ENCODE measurements around the gene APRT.

Gene APRT

DNA sequence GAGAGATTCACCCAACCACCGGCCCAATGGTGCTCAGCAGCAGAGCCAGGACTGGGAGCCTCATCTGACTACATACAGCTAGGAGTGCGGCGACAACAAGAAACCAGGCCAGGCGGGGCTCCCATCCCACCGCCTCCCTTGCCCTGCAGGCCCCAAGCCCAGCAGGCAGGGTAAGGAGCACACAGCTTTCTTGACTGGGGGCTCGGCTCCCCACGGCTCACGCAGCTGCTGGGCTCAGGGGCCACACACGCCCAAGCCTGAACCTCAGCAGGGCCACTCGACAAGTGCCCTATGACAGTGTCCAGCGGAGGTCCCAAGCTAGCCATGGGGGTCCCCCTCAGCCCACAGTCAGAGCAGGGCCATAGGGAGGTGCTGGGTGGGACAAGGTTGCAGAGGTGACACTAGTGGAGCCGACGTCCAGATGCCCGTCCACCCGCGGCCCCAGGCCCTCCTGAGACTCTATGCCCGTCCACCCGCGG lies 40.4 kb downstream of the APRT start:
- DNase-seq, result no peak

GRCh38 chr16:88770461-88771293 lies 41.1 kb downstream of the APRT start:
- peak; percentile 31 to 66 (median 38) for DNase-seq

DNA sequence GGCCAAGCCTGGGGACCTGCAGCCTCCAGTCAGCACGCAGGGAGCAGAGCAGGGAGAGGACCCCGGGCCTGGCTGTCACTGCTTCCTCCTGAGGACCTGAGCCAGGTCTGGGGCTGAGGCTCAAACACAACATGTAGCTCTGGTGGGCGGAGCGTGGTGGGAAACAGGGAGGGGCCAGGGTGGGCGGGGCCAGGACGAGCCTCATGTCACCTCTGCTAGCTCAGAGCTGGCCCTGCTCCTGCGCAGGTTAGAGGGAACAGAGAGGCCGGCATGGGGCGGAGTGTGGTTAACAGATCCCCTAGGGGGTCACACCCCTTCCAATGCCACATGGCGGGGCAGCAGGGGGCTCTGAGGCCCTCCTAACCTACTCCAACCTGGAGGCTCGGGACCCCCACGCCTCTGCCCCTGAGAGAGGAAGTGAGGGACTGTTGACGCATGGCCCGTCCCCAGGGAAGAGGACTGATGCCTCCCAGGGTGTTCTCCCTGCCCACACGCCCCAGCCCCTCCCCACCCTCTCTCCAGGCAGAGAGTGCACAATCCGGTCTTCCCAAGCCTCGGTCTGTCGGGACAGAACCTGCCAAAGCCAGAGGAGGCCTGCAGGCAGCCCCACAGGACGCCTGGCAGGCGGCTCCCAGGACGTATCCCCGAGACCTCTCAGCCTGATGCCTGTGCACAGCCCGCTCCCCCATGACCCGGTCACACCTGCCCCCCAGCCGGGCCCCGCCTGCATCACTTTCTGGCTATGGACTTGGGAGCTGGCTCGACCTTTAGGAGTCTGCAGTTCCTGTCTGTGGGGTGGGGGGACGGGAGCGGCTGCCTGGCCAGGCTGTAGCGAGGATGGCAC lies 41.9 kb downstream of the APRT start:
- peak; percentile 23 to 69 (median 60) for DNase-seq

DNA sequence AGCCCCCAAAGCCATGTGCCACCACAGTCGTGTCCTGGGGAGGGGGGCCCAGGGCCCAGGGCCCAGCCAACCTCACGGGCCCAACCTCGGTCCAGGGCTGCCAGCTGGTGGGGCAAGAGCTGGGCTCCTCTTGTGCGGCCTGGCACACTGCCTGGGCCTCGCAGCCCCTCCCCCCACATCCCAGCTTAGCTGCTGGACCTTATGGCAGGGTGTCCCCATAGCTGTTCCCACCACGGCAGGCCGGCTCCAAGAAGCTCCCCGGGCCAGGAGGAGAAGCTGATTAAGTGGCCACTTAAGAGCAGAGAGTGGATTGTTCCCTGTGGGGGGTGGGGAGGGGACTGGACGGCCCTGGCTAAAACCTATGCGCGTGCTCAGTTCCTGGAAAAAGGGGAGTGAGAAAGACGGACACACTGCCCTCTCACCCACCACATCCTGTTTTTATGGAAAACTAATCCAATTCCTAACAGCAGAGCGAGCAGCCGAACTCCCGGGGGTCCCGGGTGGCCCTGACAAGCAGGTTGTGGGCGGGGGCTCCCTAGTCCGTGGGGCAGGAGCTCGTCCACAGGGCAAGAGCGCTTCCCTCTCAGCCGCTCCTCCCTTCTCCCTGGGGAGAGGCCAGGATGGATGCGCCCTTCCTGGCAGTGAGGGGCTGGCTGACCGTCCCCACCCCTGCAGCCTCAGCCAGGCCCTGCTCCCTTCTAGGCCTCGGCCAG lies 43.5 kb downstream of the APRT start:
- DNase-seq, result peak in 2 of 3 experiments; percentile 26 to 62

- no peak for DNase-seq
These were observed 44.1 kb downstream of the APRT start for GRCh38 chr16:88767546-88768070.

- no peak for DNase-seq
These were observed 44.8 kb downstream of the APRT start for GRCh38 chr16:88766975-88767374.

- peak in 1 of 3 experiments; percentile 4 for DNase-seq
These were observed 46.8 kb downstream of the APRT start for GRCh38 chr16:88764913-88765349.

- DNase-seq, result no peak
These were observed 47.6 kb downstream of the APRT start for GRCh38 chr16:88764080-88764479.

DNA sequence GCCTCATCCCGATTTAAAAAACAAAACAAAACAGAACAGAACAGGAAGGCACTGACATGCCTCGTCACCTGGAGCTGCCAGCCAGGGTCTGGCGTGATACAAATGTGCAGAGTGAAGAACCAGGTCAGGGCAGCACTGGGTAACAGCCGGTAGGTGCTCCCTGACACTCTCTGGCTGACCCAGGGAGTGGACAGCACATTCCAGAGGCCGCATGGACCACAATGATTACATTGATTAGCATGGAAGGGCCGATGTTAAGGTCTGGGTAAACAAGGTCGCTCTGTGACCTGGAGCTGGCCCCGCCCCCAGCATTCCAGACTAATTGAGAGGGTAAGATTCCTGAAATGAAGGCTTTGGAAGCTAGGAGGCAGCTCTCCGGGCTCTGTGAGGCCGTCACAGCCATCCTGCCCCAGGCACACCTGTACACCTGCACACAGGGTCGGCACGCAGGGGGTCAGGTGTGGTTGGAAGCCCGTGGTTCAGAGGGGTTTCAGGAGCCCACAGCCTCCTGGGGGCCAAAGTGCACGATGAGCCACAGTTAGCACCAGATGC lies 48.1 kb downstream of the APRT start:
- DNase-seq, result no peak

- DNase-seq, result no peak
These were observed 48.8 kb downstream of the APRT start for GRCh38 chr16:88762941-88763340.

DNA sequence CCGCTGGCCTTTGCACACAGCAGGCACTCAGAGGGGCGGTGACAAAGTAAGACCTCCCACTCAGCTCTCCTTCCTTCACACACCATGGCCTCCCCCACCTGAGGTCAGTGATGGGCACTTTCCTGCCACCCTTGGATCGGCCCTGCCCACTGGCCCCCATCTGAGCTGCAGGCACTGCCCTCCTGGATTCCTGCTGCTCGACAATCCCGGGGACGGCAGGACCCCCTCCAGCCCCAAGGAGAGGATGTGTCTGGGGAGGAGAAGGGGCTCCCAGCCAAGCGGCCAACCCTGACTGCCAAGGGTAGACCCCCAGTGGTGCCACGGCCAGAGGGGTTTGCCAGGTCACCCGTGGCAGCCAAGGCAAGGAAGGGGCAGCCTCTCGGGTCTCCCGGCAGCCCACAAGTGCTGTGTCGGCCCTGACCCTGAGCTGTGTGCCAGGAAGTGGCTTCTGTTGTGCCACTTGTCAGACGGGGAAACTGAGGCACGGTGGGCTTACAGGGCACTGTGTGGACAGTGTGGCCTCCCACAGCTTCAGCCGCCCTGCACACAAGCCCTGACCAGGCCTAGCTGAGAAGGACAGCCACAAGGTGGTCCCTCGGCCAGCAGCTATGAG lies 49.4 kb downstream of the APRT start:
- no peak for DNase-seq

- DNase-seq, result no peak
These were observed 49.9 kb downstream of the APRT start for GRCh38 chr16:88761830-88762229.

GRCh38 chr16:88761143-88761534 lies 50.6 kb downstream of the APRT start:
- DNase-seq, result no peak

GRCh38 chr16:88760424-88761142 lies 51.1 kb downstream of the APRT start:
- peak in 1 of 3 experiments; percentile 39 for DNase-seq

- DNase-seq, result no peak
These were observed 51.8 kb downstream of the APRT start for GRCh38 chr16:88759976-88760350.
